SU-DHL-6 (cell line): ENCODE measurements around the gene HK2.

ENCODE experiments used
- H2AFZ ChIP-seq: fragments of 200-600 bp; sonication (generic); 2 replicates; pipeline ENCODE4 v1.6.1; 2014; ENCODE audit warnings: low read depth, mild to moderate bottlenecking, moderate library complexity, mixed read lengths, antibody characterized with exemption, low read length; ENCODE audit not compliant: severe bottlenecking
- H3F3A ChIP-seq: fragments of 200-600 bp; shearing (Covaris generic); 2 replicates; pipeline ENCODE4 v1.6.0; 2016; ENCODE audit warnings: antibody characterized with exemption, mild to moderate bottlenecking; ENCODE audit not compliant: insufficient read depth
- H3K27ac ChIP-seq: fragments of 200-600 bp; sonication (generic); 2 replicates; pipeline ENCODE4 v1.5.1; 2016; ENCODE audit warnings: low read depth, mild to moderate bottlenecking, low read length, moderate library complexity, mixed read lengths
- H3K27me3 ChIP-seq: fragments of 200-600 bp; sonication (generic), shearing (Covaris generic); 2 replicates; pipeline ENCODE4 v1.6.0; 2014; ENCODE audit warnings: mild to moderate bottlenecking, low read length
- H3K36me3 ChIP-seq: fragments of 200-600 bp; sonication (generic); 2 replicates; pipeline ENCODE4 v1.6.1; 2014; ENCODE audit warnings: mild to moderate bottlenecking, low read length, mixed read lengths
- H3K4me2 ChIP-seq: fragments of 300-600, 200-600 bp; shearing (Covaris generic), sonication (generic); 2 replicates; pipeline ENCODE4 v1.6.0; 2014; ENCODE audit warnings: low read length, low read depth, mild to moderate bottlenecking; ENCODE audit not compliant: poor library complexity, severe bottlenecking
- H3K4me3 ChIP-seq: fragments of 200-600 bp; sonication (generic); 2 replicates; pipeline ENCODE4 v1.5.1; 2014; ENCODE audit warnings: antibody characterized with exemption, low read length, mild to moderate bottlenecking, mixed read lengths; ENCODE audit not compliant: insufficient read depth, poor library complexity, severe bottlenecking
- H3K79me2 ChIP-seq: fragments of 200-600 bp; sonication (generic); 2 replicates; pipeline ENCODE4 v1.6.1; 2014; ENCODE audit warnings: mild to moderate bottlenecking, low read length, moderate library complexity; ENCODE audit not compliant: insufficient read depth
- H3K9ac ChIP-seq: fragments of 200-600 bp; sonication (generic); 2 replicates; pipeline ENCODE4 v1.7.0; 2014; ENCODE audit warnings: mild to moderate bottlenecking, low read length
- H3K9me2 ChIP-seq: fragments of 200-600 bp; sonication (generic); replicated peaks from 2 replicates; pipeline ENCODE4 v1.6.1; 2014; ENCODE audit warnings: low read length; ENCODE audit not compliant: insufficient read depth
- H3K9me3 ChIP-seq: fragments of 200-600 bp; sonication (generic); 2 replicates; pipeline ENCODE4 v1.6.1; 2014; ENCODE audit warnings: low read length, mixed read lengths; ENCODE audit not compliant: insufficient read depth
- H4K20me1 ChIP-seq: fragments of 200-600 bp; sonication (generic); 2 replicates; pipeline ENCODE4 v1.6.1; 2014; ENCODE audit warnings: low read depth, mild to moderate bottlenecking, antibody characterized with exemption, low read length, moderate library complexity, mixed read lengths
- CTCF ChIP-seq: fragments of 200-600 bp; sonication (generic); IDR thresholded peaks from one replicate; pipeline ENCODE4 v1.5.1; 2017; ENCODE audit warnings: antibody characterized with exemption, mild to moderate bottlenecking, low read length, moderate library complexity; ENCODE audit not compliant: insufficient read depth, poor library complexity, severe bottlenecking
- EZH2phosphoT487 ChIP-seq: fragments of 200-600 bp; sonication (generic), shearing (Covaris generic); conservative IDR thresholded peaks from 2 replicates; pipeline ENCODE4 v1.6.1; 2018; ENCODE audit warnings: mild to moderate bottlenecking, antibody characterized with exemption, low read length, moderate library complexity, mixed read lengths

The HK2 gene

GRCh38 chr2:74871414-74871813 lies 37.5 kb downstream of the HK2 start:
- Histone ChIP-seq H3F3A (peaks cover 2% of the 10 kb centered on the region; the same call in 1 of the 2 replicates), H3K36me3 (peaks cover 27% of the 10 kb centered on the region), H3K4me2 (no peak overlapping the region), H3K9me2 (no peaks in the 10 kb centered on the region), H3K79me2 (no peaks in the 10 kb centered on the region), H3K27me3 (no peaks in the 10 kb centered on the region), H3K9me3 (no peaks in the 10 kb centered on the region), H4K20me1 (no peaks in the 10 kb centered on the region), H2AFZ (no peak overlapping the region), H3K9ac (no peak overlapping the region), H3K27ac (no peak overlapping the region), H3K4me3 (no peak overlapping the region)
- no peak for TF ChIP-seq EZH2phosphoT487
- TF ChIP-seq CTCF = no peak

- no peak overlapping the region for H2AFZ ChIP-seq
- TF ChIP-seq CTCF = no peak
- no peak for TF ChIP-seq EZH2phosphoT487
- no peak overlapping the region for H3K4me3 ChIP-seq
- H3K36me3 ChIP-seq = peaks cover 32% of the 10 kb centered on the region
- no peaks in the 10 kb centered on the region for H3K79me2 ChIP-seq
- H3K9me3 ChIP-seq = no peaks in the 10 kb centered on the region
- H3K4me2 ChIP-seq = no peak overlapping the region
- no peak overlapping the region for H3K27ac ChIP-seq
- H3K9me2 ChIP-seq = no peaks in the 10 kb centered on the region
- H3K9ac ChIP-seq = no peak overlapping the region
- no peaks in the 10 kb centered on the region for H3K27me3 ChIP-seq
- H4K20me1 ChIP-seq = no peaks in the 10 kb centered on the region
- peaks cover 2% of the 10 kb centered on the region; the same call in 1 of the 2 replicates for H3F3A ChIP-seq
These were observed 38.5 kb downstream of the HK2 start for GRCh38 chr2:74872389-74872836.

GRCh38 chr2:74873012-74873665 lies 39.2 kb downstream of the HK2 start:
- no peak overlapping the region for H3K4me3 ChIP-seq
- H3F3A ChIP-seq = peaks cover 2% of the 10 kb centered on the region; the same call in 1 of the 2 replicates
- H2AFZ ChIP-seq = no peak overlapping the region
- H3K79me2 ChIP-seq = no peaks in the 10 kb centered on the region
- no peaks in the 10 kb centered on the region for H3K9me2 ChIP-seq
- TF ChIP-seq EZH2phosphoT487 = no peak
- TF ChIP-seq CTCF = no peak
- no peaks in the 10 kb centered on the region for H4K20me1 ChIP-seq
- peaks cover 29% of the 10 kb centered on the region for H3K36me3 ChIP-seq
- H3K9ac ChIP-seq = no peak overlapping the region
- no peaks in the 10 kb centered on the region for H3K9me3 ChIP-seq
- no peaks in the 10 kb centered on the region for H3K27me3 ChIP-seq
- H3K27ac ChIP-seq = no peak overlapping the region
- H3K4me2 ChIP-seq = no peak overlapping the region
